Renal cortical epithelial cell (primary cell): ENCODE measurements around the gene LHX4. TPM values are rescaled to one million over a fixed set of nuclear protein-coding genes. Genes with fewer than 3 reads are reported as not detected.
"Not testable (repeated sequence)": the region's sequence is repeated elsewhere in the genome, so short reads cannot be mapped to it uniquely, and the experiment has no call there.

Experiments
- DNase-seq: peaks from one replicate; pipeline ENCODE4 v3.0.0-alpha.2; 2011; ENCODE audit warnings: low read depth
- total RNA-seq: library from RNA; depleted of rRNA; stranded (reverse); fragments of >200 nt; gene quantifications from 2 replicates; pipeline ENCODE4 v1.2.3, GENCODE V29; 2014

The LHX4 gene
- total RNA-seq, 1 donor from 2014 or later, result 0.05 TPM

- no peak for DNase-seq
Measured at GRCh38 chr1:180197231-180197630, 32.8 kb upstream of the LHX4 start.

DNA sequence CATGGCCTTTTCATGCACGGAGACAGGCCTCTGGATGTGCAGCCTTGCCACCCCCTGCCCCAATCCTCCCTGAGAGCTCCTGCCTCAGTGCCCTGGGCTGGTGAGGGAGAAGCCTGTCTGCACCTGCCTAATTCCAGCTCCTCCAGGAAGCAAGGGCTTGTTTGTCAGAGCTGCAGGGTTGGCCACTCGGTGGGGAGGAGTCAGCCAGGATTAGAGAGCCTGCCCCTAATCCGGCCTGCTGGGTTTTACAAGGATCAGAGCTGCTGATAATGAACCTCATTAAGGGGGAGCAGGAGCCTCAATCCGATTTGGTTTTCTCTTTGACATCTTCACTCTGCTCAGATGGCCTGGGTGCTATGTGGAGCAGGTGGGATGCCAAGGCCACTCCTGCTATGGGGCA is 31.9 kb upstream of the LHX4 start:
- DNase-seq, result no peak

GRCh38 chr1:180198611-180199010 is 31.5 kb upstream of the LHX4 start:
- DNase-seq, result no peak

GRCh38 chr1:180199018-180199417 is 31.0 kb upstream of the LHX4 start:
- DNase-seq, result no peak

DNA sequence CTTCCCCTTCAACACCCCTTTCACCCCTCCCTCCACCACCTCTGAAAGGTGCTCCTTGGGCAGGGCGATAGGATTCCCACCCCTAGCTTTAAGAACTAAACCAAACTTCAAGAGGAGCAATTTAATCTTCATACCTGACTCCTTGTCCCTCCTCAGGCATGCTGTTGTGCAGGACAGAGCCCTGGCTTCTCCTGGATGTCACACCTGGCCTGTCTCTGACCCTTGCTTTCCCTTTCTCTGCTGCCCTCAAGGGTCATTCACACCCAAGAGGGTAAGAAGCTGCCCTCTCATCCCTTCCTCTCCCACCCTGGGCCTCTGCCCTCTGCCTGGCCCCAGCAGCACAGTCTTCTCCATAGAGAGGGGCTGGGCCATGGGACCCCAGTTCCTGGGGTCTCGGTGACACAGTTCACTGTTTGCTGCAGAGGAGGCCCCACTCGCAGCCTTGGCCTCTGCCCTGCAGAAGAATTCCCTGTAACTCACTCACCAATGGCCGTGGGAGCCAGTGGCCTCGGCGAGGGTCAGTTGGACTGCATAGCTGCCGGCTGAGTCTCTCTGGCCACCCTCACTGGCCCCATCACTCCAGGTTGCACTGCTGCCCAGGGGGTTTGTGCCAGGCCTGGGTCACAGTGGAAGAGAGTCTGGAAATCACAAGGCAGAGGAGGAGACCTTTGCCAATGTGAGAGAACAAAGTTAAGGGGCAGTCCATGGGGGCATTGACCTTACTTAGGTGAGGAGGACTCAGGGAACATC is 28.4 kb upstream of the LHX4 start:
- no peak for DNase-seq

DNA sequence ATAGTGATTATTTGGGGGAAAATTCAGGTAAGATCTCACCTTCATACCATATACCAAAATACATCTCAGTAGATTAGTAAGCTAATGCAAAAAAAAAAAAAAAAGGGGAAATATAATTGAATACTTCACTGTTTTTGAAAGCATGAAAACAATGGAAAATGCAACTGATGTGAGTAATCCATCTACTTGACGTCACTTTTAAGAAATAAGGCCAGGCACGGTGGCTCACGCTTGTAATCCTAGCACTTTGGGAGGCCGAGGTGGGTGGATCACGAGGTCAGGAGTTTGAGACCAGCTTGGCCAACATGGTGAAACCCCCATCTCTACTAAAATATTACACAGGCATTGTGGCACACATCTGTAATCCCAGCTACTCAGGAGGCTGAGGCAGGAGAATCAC is 27.5 kb upstream of the LHX4 start:
- not testable (repeated sequence) for DNase-seq

GRCh38 chr1:180204231-180204630 is 25.8 kb upstream of the LHX4 start:
- no peak for DNase-seq

GRCh38 chr1:180206581-180206980 is 23.5 kb upstream of the LHX4 start:
- DNase-seq, result no peak

DNA sequence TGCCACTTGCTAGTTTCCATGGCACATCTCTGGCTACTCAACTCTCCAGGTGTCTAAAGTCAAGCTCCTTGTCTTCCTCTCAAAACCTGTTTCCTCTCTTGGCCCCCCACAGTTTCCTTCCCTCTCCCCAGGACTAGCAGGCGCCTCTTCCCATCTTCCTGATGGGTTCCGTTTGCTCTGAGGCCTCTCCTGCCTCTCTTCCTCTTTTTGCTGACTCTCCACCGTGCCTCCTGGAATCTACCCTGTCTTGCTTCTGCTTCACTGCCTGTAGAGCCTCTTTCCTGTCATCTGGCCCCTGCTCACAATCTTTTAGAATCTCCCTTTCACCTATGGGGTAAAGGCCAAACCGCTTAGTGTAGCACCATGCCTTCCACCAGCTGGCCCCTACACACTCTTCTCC is 21.8 kb upstream of the LHX4 start:
- no peak for DNase-seq

DNA sequence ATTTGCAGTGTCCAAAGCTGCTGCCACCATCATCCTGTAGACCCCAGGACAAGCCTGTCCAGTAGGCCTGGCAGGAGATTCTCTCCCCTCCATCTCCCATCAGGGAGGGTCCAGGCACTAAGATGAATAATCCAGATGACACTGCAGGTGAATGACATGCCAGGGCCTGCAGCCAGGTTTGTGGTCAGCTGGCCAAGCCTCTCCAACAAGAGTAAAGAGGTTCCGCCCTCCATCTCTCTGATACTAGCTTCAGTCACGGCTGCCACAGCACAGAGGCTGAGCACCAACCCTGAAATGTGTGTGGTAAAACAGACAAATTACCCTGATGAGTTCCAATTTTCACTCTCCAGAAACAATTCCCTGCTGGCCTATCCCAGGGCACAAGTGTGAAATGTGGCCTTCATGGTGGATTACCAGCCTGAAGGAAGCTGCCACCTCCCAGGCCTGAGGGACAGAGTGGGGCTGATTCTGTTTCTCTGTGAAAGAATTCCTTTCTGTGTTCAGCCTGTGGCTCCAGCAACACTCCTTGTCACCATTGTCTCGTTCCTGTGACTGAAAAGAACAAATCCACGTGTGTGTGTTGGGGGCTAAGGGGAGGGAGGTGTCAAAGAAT is 19.9 kb upstream of the LHX4 start:
- DNase-seq, result no peak

GRCh38 chr1:180211156-180211859 is 18.8 kb upstream of the LHX4 start:
- DNase-seq, result no peak

DNA sequence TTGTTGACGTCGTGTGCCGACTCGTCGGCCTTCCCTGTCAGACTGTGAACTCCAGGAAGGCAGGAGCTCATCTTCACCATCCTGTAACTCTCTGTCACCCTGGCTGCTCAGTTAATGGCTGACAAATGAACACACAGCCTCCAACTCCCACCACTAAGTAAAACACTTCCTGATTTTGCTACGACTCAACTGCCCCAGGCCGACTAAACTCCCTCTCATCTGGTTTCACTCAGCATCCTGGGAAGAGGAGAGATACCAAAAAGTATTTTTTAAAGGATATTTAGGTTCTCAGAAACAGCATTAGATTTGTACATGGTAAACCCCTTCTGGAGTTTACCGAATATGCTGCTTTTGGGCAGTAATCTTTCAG is 18.2 kb upstream of the LHX4 start:
- no peak for DNase-seq

GRCh38 chr1:180213401-180214170 is 16.5 kb upstream of the LHX4 start:
- DNase-seq, result no peak

GRCh38 chr1:180215856-180216625 is 14.0 kb upstream of the LHX4 start:
- no peak for DNase-seq

- no peak for DNase-seq
Measured at GRCh38 chr1:180217006-180217405, 13.1 kb upstream of the LHX4 start.

- no peak for DNase-seq
Measured at GRCh38 chr1:180218806-180219765, 11.0 kb upstream of the LHX4 start.

DNA sequence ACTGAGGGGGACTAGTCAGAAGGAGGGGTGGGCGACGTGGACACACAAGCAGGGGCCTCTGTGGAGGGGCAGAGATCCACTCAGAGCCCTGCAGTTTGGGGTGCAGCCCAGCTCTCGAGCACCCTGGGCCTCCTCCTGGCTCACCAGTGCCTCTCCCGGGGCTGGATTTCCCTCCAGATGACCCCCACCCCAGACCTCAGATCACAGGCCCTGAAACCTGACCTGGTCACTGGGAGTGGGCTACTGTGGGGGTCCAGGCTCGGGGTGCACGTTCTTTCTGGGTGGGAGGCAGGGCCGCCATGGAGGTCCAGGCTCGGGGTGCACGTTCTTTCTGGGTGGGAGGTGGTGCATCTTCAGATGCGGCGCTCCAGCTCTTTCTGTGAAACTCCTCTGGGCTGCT is 10.3 kb upstream of the LHX4 start:
- no peak for DNase-seq

- DNase-seq, result no peak
Measured at GRCh38 chr1:180221462-180221861, 8.6 kb upstream of the LHX4 start.

GRCh38 chr1:180224902-180225301 is 5.2 kb upstream of the LHX4 start:
- DNase-seq, result no peak

- DNase-seq, result no peak
Measured at GRCh38 chr1:180225403-180225802, 4.7 kb upstream of the LHX4 start.
